Sigmoid colon (tissue), 7 donors: ENCODE results near the gene GGT7. TPM values are rescaled to one million over a fixed set of nuclear protein-coding genes. Genes with fewer than 3 reads are reported as not detected.

Experiments used
- DNase-seq: peaks from one replicate; pipeline ENCODE4 v3.0.0-alpha.2; 2019
- H3K27ac ChIP-seq, 4 donors: fragments of 200-600 bp; sonication (generic); one replicate each; pipeline ENCODE4 v1.5.1; 2016 to 2019; ENCODE audit warnings: mild to moderate bottlenecking in 1 of 4
- H3K27me3 ChIP-seq, 3 donors: fragments of 200-600 bp; sonication (generic); one replicate each; pipeline ENCODE4 v1.5.1; 2019; ENCODE audit warnings: mild to moderate bottlenecking in 1 of 3
- H3K36me3 ChIP-seq, 4 donors: fragments of 200-600 bp; sonication (generic); one replicate each; pipeline ENCODE4 v1.5.1; 2016 to 2019
- H3K4me1 ChIP-seq, 4 donors: fragments of 200-600 bp; sonication (generic); one replicate each; pipeline ENCODE4 v1.5.1; 2017 to 2019
- H3K4me3 ChIP-seq, 4 donors: fragments of 200-600 bp; sonication (generic); one replicate each; pipeline ENCODE4 v1.5.1; 2017 to 2019; ENCODE audit warnings: mild to moderate bottlenecking in 2 of 4, moderate library complexity in 1 of 4
- H3K9me3 ChIP-seq, 4 donors: fragments of 200-600 bp in 3 of 4; sonication (generic) in 3 of 4; one replicate each; pipeline versions ENCODE4 v1.5.1 to v1.6.1; 2013 to 2019
- EP300 ChIP-seq, 4 donors: sonication (generic); formaldehyde crosslinking; IDR thresholded peaks; one replicate each; pipeline ENCODE4 v1.6.1; 2017; ENCODE audit warnings: antibody characterized with exemption in 4 of 4
- POLR2A ChIP-seq, 2 donors: fragments of 450-650 bp; IDR thresholded peaks; one replicate each; pipeline ENCODE4 v1.6.1; 2016; ENCODE audit warnings: antibody characterized with exemption in 2 of 2, mild to moderate bottlenecking in 2 of 2, moderate library complexity in 2 of 2
- POLR2AphosphoS5 ChIP-seq, 4 donors: sonication (generic); formaldehyde crosslinking; IDR thresholded peaks; one replicate each; pipeline ENCODE4 v1.6.1; 2017; ENCODE audit warnings: antibody characterized with exemption in 4 of 4
- WGBS, 2 donors: extraction: QIAGEN DNeasy Blood & Tissue Kit; methylation state at CpG; one replicate each; pipeline ENCODE4 v1.1.7; 2013; 5-methylcytosine and 5-hydroxymethylcytosine counted together
- intact Hi-C: fragments of 100-400 bp; cut with DNase I; formaldehyde crosslinking; loops from one replicate; pipeline ENCODE4 v1.15.1; 2023
- polyA plus RNA-seq, 3 donors: library from polyadenylated mRNA; stranded (reverse); fragments of 200-250 nt; gene quantifications; one replicate each; pipeline ENCODE4 v1.2.3, GENCODE V29; 2013
- total RNA-seq, 4 donors: library from RNA; depleted of rRNA; stranded (reverse); fragments of >200 nt; gene quantifications; one replicate each; pipeline ENCODE4 v1.1.0, GENCODE V29; 2016
- TF ChIP-seq, protein P1 (sequence below), 4 experiments: fragments of 450-650 bp in 3 of 4; fragments of 200-600 bp in 1 of 4; IDR thresholded peaks; one replicate each; pipeline ENCODE4 v1.5.1; 2016 to 2019; ENCODE audit warnings: antibody characterized with exemption in 4 of 4, mild to moderate bottlenecking in 3 of 4, moderate library complexity in 2 of 4
- donor health status: healthy with polysubstance abuse.
- donor health status: Bipolar disorder and iron deficiency.
- donor health status: healthy.

The GGT7 gene
- total and polyA plus RNA-seq, 7 donors, result 1.8 to 23.8 (median 12.4) TPM

DNA sequence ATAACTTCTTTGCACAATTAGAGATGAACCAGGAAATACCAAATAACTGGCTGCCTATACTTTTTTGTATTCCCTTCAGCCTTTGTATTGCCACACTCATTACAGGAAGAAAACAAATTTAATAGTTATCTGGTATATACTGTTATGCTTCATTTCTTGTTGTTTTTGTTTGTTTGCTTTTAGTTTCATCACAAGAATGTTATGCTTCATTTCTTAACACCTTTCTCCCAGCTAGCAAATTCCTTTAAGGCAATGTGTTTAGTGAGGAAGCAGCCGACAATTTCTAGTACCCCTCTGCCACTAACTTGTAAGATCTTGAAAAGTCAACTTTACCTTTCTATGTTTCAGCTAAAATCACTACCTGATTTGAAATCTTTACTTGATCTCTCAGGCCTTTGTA, 48.6 kb downstream of the GGT7 start:
- Histone ChIP-seq H3K36me3 (no peaks in the 10 kb centered on the region), H3K9me3 (no peaks in the 10 kb centered on the region), H3K27ac (peak overlapping the region; percentile 83 to 95 (median 92)), H3K27me3 (no peaks in the 10 kb centered on the region), H3K4me1 (peaks cover 0 to 58% (median 33%) of the 10 kb centered on the region in 4 donors), H3K4me3 (peak overlapping the region in 3 of 4 donors; percentile 70 to 89 (median 78))
- 11 to 19% methylated on average over 1 of the region's 1 CpG for WGBS, 2 donors
- intact Hi-C loops, result no loop called here
- no peak for DNase-seq
- no peak for TF ChIP-seq EP300 (IDR thresholded peaks at IDR 0.05)
- TF ChIP-seq POLR2A (IDR thresholded peaks at IDR 0.05), result no peak
- no peak for TF ChIP-seq POLR2AphosphoS5 (IDR thresholded peaks at IDR 0.05)
- TF ChIP-seq, protein P1, sequence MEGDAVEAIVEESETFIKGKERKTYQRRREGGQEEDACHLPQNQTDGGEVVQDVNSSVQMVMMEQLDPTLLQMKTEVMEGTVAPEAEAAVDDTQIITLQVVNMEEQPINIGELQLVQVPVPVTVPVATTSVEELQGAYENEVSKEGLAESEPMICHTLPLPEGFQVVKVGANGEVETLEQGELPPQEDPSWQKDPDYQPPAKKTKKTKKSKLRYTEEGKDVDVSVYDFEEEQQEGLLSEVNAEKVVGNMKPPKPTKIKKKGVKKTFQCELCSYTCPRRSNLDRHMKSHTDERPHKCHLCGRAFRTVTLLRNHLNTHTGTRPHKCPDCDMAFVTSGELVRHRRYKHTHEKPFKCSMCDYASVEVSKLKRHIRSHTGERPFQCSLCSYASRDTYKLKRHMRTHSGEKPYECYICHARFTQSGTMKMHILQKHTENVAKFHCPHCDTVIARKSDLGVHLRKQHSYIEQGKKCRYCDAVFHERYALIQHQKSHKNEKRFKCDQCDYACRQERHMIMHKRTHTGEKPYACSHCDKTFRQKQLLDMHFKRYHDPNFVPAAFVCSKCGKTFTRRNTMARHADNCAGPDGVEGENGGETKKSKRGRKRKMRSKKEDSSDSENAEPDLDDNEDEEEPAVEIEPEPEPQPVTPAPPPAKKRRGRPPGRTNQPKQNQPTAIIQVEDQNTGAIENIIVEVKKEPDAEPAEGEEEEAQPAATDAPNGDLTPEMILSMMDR (IDR thresholded peaks at IDR 0.05), result no peak

DNA sequence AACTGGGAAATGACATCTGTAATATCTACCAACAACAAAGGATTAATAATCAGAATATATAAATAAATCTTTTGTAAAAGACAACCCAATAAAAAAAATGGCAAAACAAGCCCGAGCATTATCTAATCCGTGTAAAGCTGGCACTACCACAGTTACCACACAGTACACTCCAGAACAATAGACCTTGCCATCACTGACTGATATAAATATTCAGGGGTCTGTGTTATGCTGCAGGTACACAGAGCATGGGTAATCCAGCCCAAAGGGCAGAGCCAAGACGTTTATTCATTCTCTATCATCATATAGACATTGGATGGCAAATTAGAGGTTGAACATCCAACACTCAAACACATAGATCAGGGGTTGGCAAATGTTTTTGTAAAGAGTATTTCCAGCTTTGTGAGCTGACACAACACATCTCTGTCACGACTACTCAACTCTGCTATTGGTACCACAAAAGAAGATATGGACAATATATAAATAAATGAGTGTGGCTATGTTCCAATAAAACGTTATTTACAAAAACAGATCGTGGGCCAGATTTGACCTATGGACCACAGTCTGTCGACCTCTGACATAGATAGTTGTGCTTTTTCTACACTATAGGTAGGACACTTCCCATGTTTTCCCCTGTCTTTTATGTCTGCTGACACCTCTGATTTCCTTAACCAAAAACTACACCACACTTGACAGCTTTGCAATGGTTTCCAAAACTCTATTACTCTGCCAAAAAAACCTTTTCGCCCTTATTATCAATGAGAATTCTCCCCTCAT, 51.7 kb downstream of the GGT7 start:
- 37 to 61% methylated on average over 8 of the region's 8 CpGs for WGBS, 2 donors
- Histone ChIP-seq H3K9me3 (no peaks in the 10 kb centered on the region), H3K27ac (no peak overlapping the region), H3K27me3 (no peaks in the 10 kb centered on the region), H3K4me3 (no peak overlapping the region), H3K36me3 (no peaks in the 10 kb centered on the region), H3K4me1 (peaks cover 0 to 72% (median 52%) of the 10 kb centered on the region in 4 donors)
- TF ChIP-seq, protein P1 (IDR thresholded peaks at IDR 0.05), result no peak
- TF ChIP-seq POLR2AphosphoS5 (IDR thresholded peaks at IDR 0.05) (no peak), POLR2A (IDR thresholded peaks at IDR 0.05) (no peak), EP300 (IDR thresholded peaks at IDR 0.05) (no peak)
- intact Hi-C loops, result no loop called here
- no peak for DNase-seq

DNA sequence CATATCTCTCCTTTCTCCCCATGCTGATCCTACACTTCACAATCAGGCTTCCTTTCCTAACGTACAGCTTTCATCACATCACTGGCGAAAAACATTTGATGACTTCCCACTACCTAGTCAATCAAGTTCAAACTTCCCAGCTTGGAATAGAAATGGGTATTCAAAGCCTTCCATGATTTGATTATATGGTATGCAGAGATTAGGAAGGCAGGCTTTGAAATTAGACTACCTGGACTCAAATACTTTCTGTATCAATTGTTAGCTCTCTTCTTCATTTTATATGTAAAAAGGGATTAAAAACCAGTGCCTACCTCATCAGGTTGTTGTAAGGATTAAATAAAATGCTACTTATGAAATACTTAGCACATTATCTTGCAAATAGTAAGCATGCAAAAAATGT, 54.9 kb downstream of the GGT7 start:
- H3K27me3 ChIP-seq, result no peaks in the 10 kb centered on the region
- H3K4me1 ChIP-seq, result peaks cover 0 to 51% (median 45%) of the 10 kb centered on the region in 4 donors
- TF ChIP-seq POLR2A (IDR thresholded peaks at IDR 0.05), result no peak
- no peak for TF ChIP-seq POLR2AphosphoS5 (IDR thresholded peaks at IDR 0.05)
- TF ChIP-seq EP300 (IDR thresholded peaks at IDR 0.05), result no peak
- TF ChIP-seq, protein P1 (IDR thresholded peaks at IDR 0.05), result no peak
- H3K36me3 ChIP-seq, result no peaks in the 10 kb centered on the region
- DNase-seq, result no peak
- H3K9me3 ChIP-seq, result no peaks in the 10 kb centered on the region
- H3K27ac ChIP-seq, result no peak overlapping the region
- 48 to 49% methylated on average over 2 of the region's 2 CpGs for WGBS, 2 donors
- intact Hi-C loops, result no loop called here
- H3K4me3 ChIP-seq, result no peak overlapping the region

DNA sequence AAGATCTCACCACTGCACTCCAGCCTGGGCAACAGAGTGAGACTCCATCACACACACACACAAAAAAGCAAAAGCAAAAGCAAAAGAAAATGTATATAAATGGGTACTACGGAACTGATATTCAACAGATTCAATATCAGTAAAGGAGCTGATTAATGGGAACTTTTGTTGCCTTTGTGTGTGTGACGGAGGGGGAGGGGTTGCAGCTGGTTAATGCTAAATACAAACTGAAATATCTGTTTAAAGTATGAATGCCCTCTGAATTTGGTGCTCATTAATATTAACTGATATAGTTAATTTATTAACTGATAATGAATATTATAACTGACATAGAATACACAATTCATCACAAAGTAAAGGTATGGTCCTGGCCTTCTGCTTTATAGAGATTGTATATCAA, 55.6 kb downstream of the GGT7 start:
- H3K27me3 ChIP-seq, result no peaks in the 10 kb centered on the region
- 51 to 92% methylated on average over 1 to 2 of the region's 2 CpGs for WGBS, 2 donors
- H3K36me3 ChIP-seq, result no peaks in the 10 kb centered on the region
- TF ChIP-seq EP300 (IDR thresholded peaks at IDR 0.05) (no peak), POLR2A (IDR thresholded peaks at IDR 0.05) (no peak), POLR2AphosphoS5 (IDR thresholded peaks at IDR 0.05) (no peak)
- TF ChIP-seq, protein P1 (IDR thresholded peaks at IDR 0.05), result no peak
- H3K4me1 ChIP-seq, result peaks cover 0 to 46% (median 41%) of the 10 kb centered on the region in 4 donors
- H3K4me3 ChIP-seq, result no peak overlapping the region
- no peaks in the 10 kb centered on the region for H3K9me3 ChIP-seq
- no peak overlapping the region for H3K27ac ChIP-seq
- DNase-seq, result no peak
- intact Hi-C loops, result no loop called here
